Measurements from ENCODE around the gene NEK7.

DNA sequence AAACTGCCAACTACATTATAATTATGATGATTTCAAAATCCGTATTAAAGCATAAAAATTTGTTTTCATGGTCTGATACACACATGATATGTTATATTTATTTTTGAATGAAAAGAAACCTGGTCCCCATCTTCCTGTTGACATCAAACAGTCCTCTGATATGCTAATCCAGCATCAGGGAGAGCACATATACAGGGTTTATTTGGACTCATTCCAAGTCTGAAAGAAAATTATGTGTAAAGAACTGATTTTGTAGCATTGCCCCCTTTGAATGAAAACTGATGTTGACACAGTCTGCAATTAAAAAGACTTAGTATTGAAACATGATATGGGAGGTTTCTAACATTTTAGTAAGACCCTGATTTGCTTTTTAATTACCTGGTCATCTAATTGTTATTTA is 119.4 kb downstream of the NEK7 start:
- TF ChIP-seq, protein P1, sequence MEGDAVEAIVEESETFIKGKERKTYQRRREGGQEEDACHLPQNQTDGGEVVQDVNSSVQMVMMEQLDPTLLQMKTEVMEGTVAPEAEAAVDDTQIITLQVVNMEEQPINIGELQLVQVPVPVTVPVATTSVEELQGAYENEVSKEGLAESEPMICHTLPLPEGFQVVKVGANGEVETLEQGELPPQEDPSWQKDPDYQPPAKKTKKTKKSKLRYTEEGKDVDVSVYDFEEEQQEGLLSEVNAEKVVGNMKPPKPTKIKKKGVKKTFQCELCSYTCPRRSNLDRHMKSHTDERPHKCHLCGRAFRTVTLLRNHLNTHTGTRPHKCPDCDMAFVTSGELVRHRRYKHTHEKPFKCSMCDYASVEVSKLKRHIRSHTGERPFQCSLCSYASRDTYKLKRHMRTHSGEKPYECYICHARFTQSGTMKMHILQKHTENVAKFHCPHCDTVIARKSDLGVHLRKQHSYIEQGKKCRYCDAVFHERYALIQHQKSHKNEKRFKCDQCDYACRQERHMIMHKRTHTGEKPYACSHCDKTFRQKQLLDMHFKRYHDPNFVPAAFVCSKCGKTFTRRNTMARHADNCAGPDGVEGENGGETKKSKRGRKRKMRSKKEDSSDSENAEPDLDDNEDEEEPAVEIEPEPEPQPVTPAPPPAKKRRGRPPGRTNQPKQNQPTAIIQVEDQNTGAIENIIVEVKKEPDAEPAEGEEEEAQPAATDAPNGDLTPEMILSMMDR (conservative IDR thresholded peaks at IDR 0.05; ENCODE audit: low read length) = no peak
- no peak for TF ChIP-seq EZH2phosphoT487 (IDR thresholded peaks at IDR 0.05; ENCODE audit: borderline replicate concordance, low read depth, low read length)

Data from OCI-LY7 (cell line).